Activated T-helper 1 cell treated with anti-CD3 and anti-CD28 coated beads, Interleukin-12 subunit alpha, Interleukin-12 subunit beta, Interleukin-2, Interleukin-4 antibody, amounts not matched to agents 30 ng/mL and 10 ng/mL and 1 ng/mL, durations not matched to agents 14 hours and 24 hours and 36 hours (primary cell): Measurements from ENCODE around the gene CORO2B. TPM values are rescaled to one million over a fixed set of nuclear protein-coding genes. Genes with fewer than 3 reads are reported as not detected.

ENCODE experiments used
- DNase-seq: peaks from one replicate; pipeline ENCODE4 v3.0.0; 2021; ENCODE audit warnings: low spot score
- H3K27ac Mint-ChIP-seq: one replicate; pipeline ENCODE4 v1.8.0; 2021; ENCODE audit warnings: mild to moderate bottlenecking, mixed read lengths
- H3K27me3 Mint-ChIP-seq: one replicate; pipeline ENCODE4 v1.8.0; 2022; ENCODE audit warnings: mild to moderate bottlenecking, moderate library complexity, mixed read lengths; ENCODE audit not compliant: insufficient read depth
- H3K36me3 Mint-ChIP-seq: one replicate; pipeline ENCODE4 v1.8.0; 2021; ENCODE audit warnings: low read depth, mixed read lengths
- H3K4me1 Mint-ChIP-seq: one replicate; pipeline ENCODE4 v1.8.0; 2021; ENCODE audit warnings: low read depth, mixed read lengths
- H3K4me3 Mint-ChIP-seq: one replicate; pipeline ENCODE4 v1.8.0; 2021; ENCODE audit warnings: mild to moderate bottlenecking, moderate library complexity, mixed read lengths
- H3K9me3 Mint-ChIP-seq: one replicate; pipeline ENCODE4 v1.8.0; 2021; ENCODE audit warnings: mixed read lengths
- intact Hi-C: fragments of 100-400 bp; cut with micrococcal nuclease; formaldehyde crosslinking; loops from one replicate; pipeline ENCODE4 v1.15.1; 2024
- total RNA-seq: library from RNA; stranded (reverse); gene quantifications from 2 replicates; pipeline ENCODE4 v1.2.3, GENCODE V29; 2022

Gene CORO2B
- total RNA-seq, 1 donor from 2014 or later: not detected

DNA sequence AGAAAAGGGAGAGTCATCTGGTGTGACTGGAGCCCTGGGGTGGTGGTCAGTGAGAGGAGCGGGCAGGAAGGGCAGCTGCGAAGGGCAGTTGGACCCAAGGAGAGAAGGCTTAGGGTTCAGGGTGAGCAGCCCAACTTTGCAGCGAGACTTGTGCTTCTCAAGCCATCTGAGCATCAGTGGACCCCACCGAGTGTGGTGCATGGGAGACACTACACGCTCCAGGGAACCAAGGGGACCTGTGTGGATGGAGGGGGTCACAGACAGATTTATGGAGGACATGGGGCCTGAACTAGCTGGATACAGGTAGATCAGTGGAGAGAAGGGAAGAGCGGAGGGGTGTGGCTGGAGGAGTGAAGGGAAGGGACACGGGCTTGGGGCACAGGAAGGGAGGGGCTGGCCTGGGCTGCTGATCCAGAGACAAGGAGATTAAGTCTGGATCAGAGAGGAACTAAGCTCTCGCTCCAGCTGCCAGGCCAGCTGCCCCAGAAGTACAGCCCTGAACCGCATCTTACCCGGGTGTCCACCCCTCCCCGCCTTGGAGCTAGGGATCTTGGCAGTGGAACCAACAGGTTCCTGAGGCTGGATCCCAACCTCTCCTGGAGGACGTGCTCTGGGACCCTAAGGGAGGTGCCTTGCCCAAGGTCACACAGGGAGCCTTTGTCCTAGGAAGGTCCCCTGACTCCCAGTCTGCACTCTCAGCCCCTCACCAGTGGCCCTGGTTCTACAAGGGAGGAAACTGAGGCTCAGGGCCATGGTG is 120.5 kb downstream of the CORO2B start:
- peaks cover 6% of the 10 kb centered on the region for H3K27me3 Mint-ChIP-seq
- H3K27ac Mint-ChIP-seq: no peak overlapping the region
- DNase-seq: no peak
- H3K4me1 Mint-ChIP-seq: no peaks in the 10 kb centered on the region
- H3K9me3 Mint-ChIP-seq: no peaks in the 10 kb centered on the region
- no peaks in the 10 kb centered on the region for H3K36me3 Mint-ChIP-seq
- intact Hi-C loops: no loop called here
- no peak overlapping the region for H3K4me3 Mint-ChIP-seq

DNA sequence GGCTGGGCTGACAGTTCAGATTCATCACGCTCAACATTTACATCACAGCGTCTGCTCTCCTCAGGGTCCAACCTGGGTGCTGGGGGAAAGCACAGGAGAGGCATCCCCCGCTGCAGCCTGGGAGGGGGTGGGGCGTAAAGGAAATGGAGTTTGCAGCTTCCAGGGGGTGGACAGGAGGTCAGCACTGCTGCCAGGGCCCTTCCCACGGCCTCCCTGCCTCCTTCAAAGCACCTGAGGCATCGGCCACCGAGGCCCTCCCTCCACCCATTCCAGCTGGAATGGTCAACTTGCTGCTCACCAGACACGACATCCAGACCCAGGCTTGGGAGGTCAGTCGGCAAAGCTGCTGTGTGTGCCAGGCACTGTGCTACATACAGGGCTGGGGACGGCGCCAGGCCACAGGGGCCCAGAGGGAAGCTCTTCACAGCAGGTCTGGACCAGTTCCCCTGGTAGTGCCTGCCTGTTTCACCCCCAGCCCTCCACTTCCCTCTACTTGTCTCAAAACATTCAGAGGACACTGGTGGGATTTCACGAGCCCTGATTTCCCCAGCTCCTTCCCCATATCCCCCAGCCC is 121.2 kb downstream of the CORO2B start:
- H3K27me3 Mint-ChIP-seq: peaks cover 6% of the 10 kb centered on the region
- no peak for DNase-seq
- intact Hi-C loops: no loop called here
- H3K4me3 Mint-ChIP-seq: no peak overlapping the region
- no peaks in the 10 kb centered on the region for H3K9me3 Mint-ChIP-seq
- no peaks in the 10 kb centered on the region for H3K36me3 Mint-ChIP-seq
- no peaks in the 10 kb centered on the region for H3K4me1 Mint-ChIP-seq
- H3K27ac Mint-ChIP-seq: no peak overlapping the region

DNA sequence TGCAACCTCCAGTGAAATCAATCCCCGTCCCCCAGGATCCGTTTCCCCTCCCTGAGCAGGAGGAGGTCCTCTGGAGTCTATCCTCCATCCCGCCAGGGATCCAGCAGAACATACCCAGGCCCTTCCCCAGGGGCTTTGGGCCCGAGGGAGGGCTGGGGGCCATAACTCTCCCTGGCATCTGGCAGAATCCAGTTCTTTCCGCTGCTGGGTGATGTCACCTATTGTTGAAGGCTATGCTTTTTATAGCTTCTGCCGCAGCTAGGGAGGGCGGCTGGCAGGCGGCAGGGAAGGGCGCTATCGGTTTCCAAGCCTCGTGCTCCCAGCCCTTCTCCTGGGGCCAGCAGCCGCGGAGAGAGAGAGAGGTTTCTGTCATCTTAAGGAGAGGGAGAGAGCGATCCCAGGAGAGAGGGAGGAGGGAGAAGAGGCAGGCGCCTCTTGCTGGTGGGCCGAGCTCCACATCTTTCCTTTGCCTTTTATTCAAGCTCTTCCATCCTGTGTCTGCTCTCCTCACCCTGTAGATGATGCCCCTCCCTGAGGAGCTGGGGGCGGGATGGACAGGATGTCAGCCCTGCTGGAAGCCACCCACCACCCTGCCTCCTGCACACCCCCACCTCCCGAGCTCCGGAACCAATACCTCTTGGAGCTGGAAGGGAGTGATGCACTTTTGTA is 121.8 kb downstream of the CORO2B start:
- Mint-ChIP-seq H3K4me1 (no peaks in the 10 kb centered on the region), H3K4me3 (no peak overlapping the region), H3K9me3 (no peaks in the 10 kb centered on the region), H3K36me3 (no peaks in the 10 kb centered on the region), H3K27me3 (peaks cover 6% of the 10 kb centered on the region), H3K27ac (no peak overlapping the region)
- intact Hi-C loops: no loop called here
- no peak for DNase-seq

GRCh38 chr15:68701886-68702285 is 123.1 kb downstream of the CORO2B start:
- H3K36me3 Mint-ChIP-seq: no peaks in the 10 kb centered on the region
- intact Hi-C loops: no loop called here
- H3K27me3 Mint-ChIP-seq: peaks cover 10% of the 10 kb centered on the region
- no peaks in the 10 kb centered on the region for H3K4me1 Mint-ChIP-seq
- H3K27ac Mint-ChIP-seq: no peak overlapping the region
- no peak for DNase-seq
- no peaks in the 10 kb centered on the region for H3K9me3 Mint-ChIP-seq
- no peak overlapping the region for H3K4me3 Mint-ChIP-seq

DNA sequence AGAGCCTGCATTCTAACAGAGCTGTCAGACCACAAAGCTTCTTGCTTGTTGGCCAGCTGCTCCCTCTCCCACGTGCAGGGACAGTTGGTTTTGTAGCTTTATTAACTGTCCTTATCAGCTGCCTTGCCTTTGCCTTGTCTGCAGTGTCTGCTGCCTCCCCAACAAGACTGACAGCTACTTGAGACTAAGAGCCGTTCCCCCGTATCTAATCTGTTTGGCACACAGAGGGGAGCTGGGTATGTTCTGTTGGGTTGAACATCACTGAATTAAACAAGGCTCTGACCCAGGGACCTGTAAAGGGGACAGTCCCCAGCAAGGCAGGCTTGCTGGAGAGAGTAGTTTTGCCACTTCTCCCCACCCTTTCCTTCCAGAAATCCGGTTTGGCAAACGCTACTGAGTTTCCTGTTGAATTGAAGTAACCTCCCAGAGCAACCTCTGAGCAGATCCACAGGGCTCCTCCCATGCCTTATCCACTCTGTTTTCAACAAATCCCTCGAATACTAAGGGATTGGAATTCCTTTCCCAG is 125.8 kb downstream of the CORO2B start:
- intact Hi-C loops: no loop called here
- Mint-ChIP-seq H3K36me3 (no peaks in the 10 kb centered on the region), H3K27me3 (peaks cover 8% of the 10 kb centered on the region), H3K4me1 (no peaks in the 10 kb centered on the region), H3K4me3 (no peak overlapping the region), H3K27ac (no peak overlapping the region), H3K9me3 (no peaks in the 10 kb centered on the region)
- no peak for DNase-seq

DNA sequence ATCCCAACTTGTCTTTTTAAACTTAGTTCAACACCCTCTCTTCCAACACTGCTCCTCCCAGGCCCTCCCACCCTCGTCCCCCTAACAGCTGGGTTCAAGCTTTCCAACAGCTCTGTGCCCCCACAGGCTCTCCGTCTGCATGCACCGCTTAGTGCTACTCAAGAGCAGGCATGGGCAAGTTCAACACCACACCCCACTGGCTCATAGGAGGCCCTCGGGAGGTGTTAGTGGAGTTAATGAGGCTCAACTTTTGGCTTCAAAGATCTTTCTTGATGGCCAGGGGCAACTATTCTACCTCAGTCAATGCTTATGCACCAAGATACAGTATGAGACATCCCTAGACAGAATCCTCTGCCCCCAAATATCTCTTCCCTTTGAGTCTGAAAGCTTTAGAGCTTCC is 127.5 kb downstream of the CORO2B start:
- Mint-ChIP-seq H3K27ac (no peak overlapping the region), H3K4me3 (no peak overlapping the region), H3K27me3 (peaks cover 8% of the 10 kb centered on the region), H3K36me3 (no peaks in the 10 kb centered on the region), H3K4me1 (no peaks in the 10 kb centered on the region), H3K9me3 (no peaks in the 10 kb centered on the region)
- DNase-seq: no peak
- intact Hi-C loops: no loop called here

DNA sequence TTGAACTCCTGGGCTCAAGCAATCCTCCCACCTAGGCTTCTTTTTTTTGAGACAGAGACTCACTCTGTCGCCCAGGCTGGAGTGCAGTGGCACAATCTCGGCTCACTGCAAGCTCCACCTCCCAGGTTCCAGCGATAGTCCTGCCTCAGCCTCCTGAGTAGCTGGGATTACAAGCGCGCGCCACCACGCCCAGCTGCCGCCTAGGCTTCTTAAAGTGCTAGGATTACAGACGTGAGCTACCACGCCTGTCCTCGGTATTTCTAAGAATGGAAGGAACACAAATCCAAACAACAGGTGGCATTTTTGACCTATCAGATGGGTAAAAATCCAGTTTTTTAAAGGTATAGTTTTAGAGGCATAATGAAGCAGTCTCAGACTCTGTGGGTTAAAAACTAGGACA is 128.1 kb downstream of the CORO2B start:
- Mint-ChIP-seq H3K9me3 (no peaks in the 10 kb centered on the region), H3K4me1 (no peaks in the 10 kb centered on the region), H3K27ac (no peak overlapping the region), H3K36me3 (no peaks in the 10 kb centered on the region), H3K4me3 (no peak overlapping the region), H3K27me3 (peaks cover 8% of the 10 kb centered on the region)
- DNase-seq: no peak
- intact Hi-C loops: no loop called here

- no peak overlapping the region for H3K27ac Mint-ChIP-seq
- intact Hi-C loops: no loop called here
- no peaks in the 10 kb centered on the region for H3K4me1 Mint-ChIP-seq
- H3K36me3 Mint-ChIP-seq: no peaks in the 10 kb centered on the region
- no peaks in the 10 kb centered on the region for H3K9me3 Mint-ChIP-seq
- H3K4me3 Mint-ChIP-seq: no peak overlapping the region
- peaks cover 6% of the 10 kb centered on the region for H3K27me3 Mint-ChIP-seq
- no peak for DNase-seq
These were observed 128.6 kb downstream of the CORO2B start for GRCh38 chr15:68707386-68707785.

DNA sequence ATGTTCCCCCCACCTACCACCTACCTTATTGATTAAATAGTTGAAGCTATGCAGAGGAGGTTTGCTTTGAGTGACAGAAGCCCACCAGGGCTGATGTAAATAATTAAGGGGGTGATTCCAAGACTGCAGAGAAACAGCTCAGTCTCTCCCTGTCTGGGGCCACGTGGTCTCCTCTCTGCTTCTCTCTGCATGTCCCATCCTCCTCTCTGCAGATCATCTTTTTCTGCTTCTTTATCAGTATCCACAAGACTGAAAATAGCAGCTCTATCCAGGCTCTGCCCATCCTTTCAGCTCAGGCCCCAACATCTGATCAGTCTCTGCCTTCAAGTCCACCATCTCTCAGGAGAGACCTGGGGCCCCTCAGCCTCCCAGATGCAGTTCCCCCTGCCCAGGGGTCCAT is 131.1 kb downstream of the CORO2B start:
- intact Hi-C loops: no loop called here
- H3K27ac Mint-ChIP-seq: no peak overlapping the region
- no peak overlapping the region for H3K4me3 Mint-ChIP-seq

GRCh38 chr15:68710536-68710935 is 131.7 kb downstream of the CORO2B start:
- DNase-seq: no peak
- Mint-ChIP-seq H3K27ac (no peak overlapping the region), H3K27me3 (peaks cover 7% of the 10 kb centered on the region), H3K4me1 (no peaks in the 10 kb centered on the region), H3K4me3 (no peak overlapping the region), H3K36me3 (no peaks in the 10 kb centered on the region), H3K9me3 (no peaks in the 10 kb centered on the region)
- intact Hi-C loops: no loop called here

More for the DNA sequence above, 131.1 kb downstream of the CORO2B start:
- DNase-seq: no peak
- H3K36me3 Mint-ChIP-seq: no peaks in the 10 kb centered on the region
- H3K9me3 Mint-ChIP-seq: no peaks in the 10 kb centered on the region
- peaks cover 7% of the 10 kb centered on the region for H3K27me3 Mint-ChIP-seq
- no peaks in the 10 kb centered on the region for H3K4me1 Mint-ChIP-seq

- H3K9me3 Mint-ChIP-seq: no peaks in the 10 kb centered on the region
- no peak overlapping the region for H3K4me3 Mint-ChIP-seq
- no peak overlapping the region for H3K27ac Mint-ChIP-seq
These were observed 132.6 kb downstream of the CORO2B start for GRCh38 chr15:68711406-68711805.

DNA sequence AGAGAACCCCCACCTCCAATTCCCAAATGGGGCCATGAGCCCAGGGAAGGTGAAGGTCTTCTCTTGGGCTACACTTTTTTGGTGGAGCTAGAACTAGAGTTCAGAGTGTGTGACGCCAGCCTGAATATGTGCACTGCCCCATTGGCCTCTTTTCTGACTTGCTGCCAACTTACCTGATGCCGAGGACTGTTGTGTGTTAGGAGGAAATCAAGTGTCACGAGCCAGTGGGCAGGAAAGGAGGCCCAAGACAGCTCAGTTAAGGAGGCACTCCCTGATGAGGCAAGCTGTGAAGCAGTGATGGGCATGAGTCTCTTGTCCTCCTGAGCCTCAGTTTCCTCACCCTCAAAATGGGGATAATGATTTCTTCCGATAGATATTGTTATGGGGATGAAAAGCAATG is 134.1 kb downstream of the CORO2B start:
- intact Hi-C loops: no loop called here

More at GRCh38 chr15:68711406-68711805, 132.6 kb downstream of the CORO2B start:
- H3K36me3 Mint-ChIP-seq: no peaks in the 10 kb centered on the region
- no peak for DNase-seq
- intact Hi-C loops: no loop called here
- H3K4me1 Mint-ChIP-seq: no peaks in the 10 kb centered on the region
- peaks cover 6% of the 10 kb centered on the region for H3K27me3 Mint-ChIP-seq

GRCh38 chr15:68713874-68714273 is 135.1 kb downstream of the CORO2B start:
- Mint-ChIP-seq H3K4me3 (no peak overlapping the region), H3K36me3 (no peaks in the 10 kb centered on the region), H3K9me3 (no peaks in the 10 kb centered on the region), H3K4me1 (no peaks in the 10 kb centered on the region), H3K27me3 (peaks cover 6% of the 10 kb centered on the region), H3K27ac (no peak overlapping the region)
- intact Hi-C loops: no loop called here
- no peak for DNase-seq

More for the DNA sequence above, 134.1 kb downstream of the CORO2B start:
- Mint-ChIP-seq H3K27ac (no peak overlapping the region), H3K36me3 (no peaks in the 10 kb centered on the region), H3K27me3 (peaks cover 6% of the 10 kb centered on the region), H3K9me3 (no peaks in the 10 kb centered on the region), H3K4me1 (no peaks in the 10 kb centered on the region), H3K4me3 (no peak overlapping the region)
- DNase-seq: no peak
